HepG2 (cell line): ENCODE data around the gene BMF. TPM values are rescaled to one million over a fixed set of nuclear protein-coding genes. Genes with fewer than 3 reads are reported as not detected.
A peak's percentile ranks its signal among the peaks of the same experiment; 100 is the strongest.

Source experiments
- CENPX ChIP-seq: sonication (generic); formaldehyde crosslinking; IDR thresholded peaks from 2 replicates; pipeline ENCODE4 v1.9.0; 2021; ENCODE audit warnings: mild to moderate bottlenecking, missing genetic modification reagents, moderate library complexity
- FOXA1 ChIP-seq, 2 experiments: fragments of 450-650 bp in 1 of 2; sonication (generic) in 1 of 2; formaldehyde crosslinking in 1 of 2; IDR thresholded peaks; 2 replicates each; pipeline versions ENCODE4 v1.4.0 to v1.6.1; 2016 to 2020; ENCODE audit warnings: missing genetic modification reagents in 1 of 2
- HOXA3 ChIP-seq: sonication (generic); formaldehyde crosslinking; IDR thresholded peaks from 2 replicates; pipeline ENCODE4 v1.5.0; 2020; ENCODE audit warnings: missing genetic modification reagents
- KLF9 ChIP-seq: IDR thresholded peaks from 2 replicates; pipeline ENCODE4 v1.6.1; 2016; ENCODE audit warnings: low read depth
- MBD4 ChIP-seq: IDR thresholded peaks from 2 replicates; pipeline ENCODE4 v1.6.1; 2012; ENCODE audit warnings: low read length, inconsistent platforms, borderline replicate concordance
- MED1 ChIP-seq: sonication (generic); formaldehyde crosslinking; IDR thresholded peaks from 2 replicates; pipeline ENCODE4 v1.4.0; 2020; ENCODE audit warnings: missing genetic modification reagents
- MEIS1 ChIP-seq: sonication (generic); formaldehyde crosslinking; IDR thresholded peaks from 2 replicates; pipeline ENCODE4 v1.9.0; 2021; ENCODE audit warnings: mild to moderate bottlenecking, missing genetic modification reagents, moderate library complexity, borderline replicate concordance
- MEIS2 ChIP-seq: sonication (generic); formaldehyde crosslinking; IDR thresholded peaks from 2 replicates; pipeline ENCODE4 v1.9.0; 2021; ENCODE audit warnings: mild to moderate bottlenecking, missing genetic modification reagents
- MTF2 ChIP-seq: sonication (generic); formaldehyde crosslinking; IDR thresholded peaks from 2 replicates; pipeline ENCODE4 v1.5.0; 2020; ENCODE audit warnings: missing genetic modification reagents, borderline replicate concordance
- SKI ChIP-seq: fragments of 450-650 bp; IDR thresholded peaks from one replicate; pipeline ENCODE4 v1.6.1; 2018; ENCODE audit warnings: mild to moderate bottlenecking; ENCODE audit not compliant: partially characterized antibody
- THAP11 ChIP-seq: IDR thresholded peaks from 2 replicates; pipeline ENCODE4 v1.6.1; 2016; ENCODE audit warnings: missing biosample characterization, missing genetic modification reagents
- ZNF121 ChIP-seq: sonication (generic); formaldehyde crosslinking; IDR thresholded peaks from 2 replicates; pipeline ENCODE4 v1.5.0; 2020; ENCODE audit warnings: mild to moderate bottlenecking, missing genetic modification reagents
- ZNF678 ChIP-seq: sonication (generic); formaldehyde crosslinking; IDR thresholded peaks from 2 replicates; pipeline ENCODE4 v1.4.0; 2020; ENCODE audit warnings: mild to moderate bottlenecking, missing genetic modification reagents
- ZNF768 ChIP-seq: sonication (generic); formaldehyde crosslinking; IDR thresholded peaks from 2 replicates; pipeline ENCODE4 v1.4.0; 2020; ENCODE audit warnings: missing genetic modification reagents
- ZSCAN29 ChIP-seq: sonication (generic); formaldehyde crosslinking; conservative IDR thresholded peaks from 2 replicates; pipeline ENCODE4 v1.4.0; 2020; ENCODE audit warnings: mild to moderate bottlenecking, missing genetic modification reagents
- polyA plus RNA-seq, 8 experiments: library from polyadenylated mRNA; depleted of rRNA in 3 of 8; stranded (reverse) in 7 of 8; unstranded in 1 of 8; fragments of >200 nt; fragmentation: Illumina TruSeq in 4 of 8; extraction: Trizol in 4 of 8; gene quantifications; 2 replicates each; pipeline versions ENCODE4 v1.2.1 to v1.2.3, GENCODE V29; 2011 to 2016; ENCODE audit warnings: low read depth in 4 of 8, missing spikeins in 1 of 8, mixed read lengths in 1 of 8; ENCODE audit not compliant: insufficient read depth in 1 of 8
- total RNA-seq, 5 experiments: library from RNA; depleted of rRNA; stranded (reverse); fragments of >200 nt; fragmentation: Illumina TruSeq; extraction: Trizol; gene quantifications; 2 replicates each; pipeline ENCODE4 v1.2.3, GENCODE V29; 2016; ENCODE audit warnings: low read depth in 1 of 5
- TF ChIP-seq, protein P1 (sequence below): sonication (generic); formaldehyde crosslinking; IDR thresholded peaks from 2 replicates; pipeline ENCODE4 v1.5.0; 2020; ENCODE audit warnings: mild to moderate bottlenecking, missing genetic modification reagents, borderline replicate concordance
- TF ChIP-seq, protein P2 (sequence below): sonication (generic); formaldehyde crosslinking; IDR thresholded peaks from 2 replicates; pipeline ENCODE4 v1.8.1; 2023; ENCODE audit warnings: mild to moderate bottlenecking, moderate library complexity, missing genetic modification reagents
- TF ChIP-seq, protein P3 (sequence below): IDR thresholded peaks from 2 replicates; pipeline ENCODE4 v1.6.1; 2016; ENCODE audit warnings: mild to moderate bottlenecking
- TF ChIP-seq, protein P4 (sequence below): sonication (generic); formaldehyde crosslinking; IDR thresholded peaks from 2 replicates; pipeline ENCODE4 v1.4.0; 2020; ENCODE audit warnings: missing genetic modification reagents, mild to moderate bottlenecking, borderline replicate concordance
- TF ChIP-seq, protein P5 (sequence below): sonication (generic); formaldehyde crosslinking; IDR thresholded peaks from 2 replicates; pipeline ENCODE4 v1.8.0; 2022; ENCODE audit warnings: missing genetic modification reagents, low read depth, mild to moderate bottlenecking, borderline replicate concordance

BMF gene
- total and polyA plus RNA-seq, 2 of the 13 experiments (the other 11 are each of a cell fraction or from before 2014, with no cell fraction given) = 8.7 to 15.9 TPM

DNA sequence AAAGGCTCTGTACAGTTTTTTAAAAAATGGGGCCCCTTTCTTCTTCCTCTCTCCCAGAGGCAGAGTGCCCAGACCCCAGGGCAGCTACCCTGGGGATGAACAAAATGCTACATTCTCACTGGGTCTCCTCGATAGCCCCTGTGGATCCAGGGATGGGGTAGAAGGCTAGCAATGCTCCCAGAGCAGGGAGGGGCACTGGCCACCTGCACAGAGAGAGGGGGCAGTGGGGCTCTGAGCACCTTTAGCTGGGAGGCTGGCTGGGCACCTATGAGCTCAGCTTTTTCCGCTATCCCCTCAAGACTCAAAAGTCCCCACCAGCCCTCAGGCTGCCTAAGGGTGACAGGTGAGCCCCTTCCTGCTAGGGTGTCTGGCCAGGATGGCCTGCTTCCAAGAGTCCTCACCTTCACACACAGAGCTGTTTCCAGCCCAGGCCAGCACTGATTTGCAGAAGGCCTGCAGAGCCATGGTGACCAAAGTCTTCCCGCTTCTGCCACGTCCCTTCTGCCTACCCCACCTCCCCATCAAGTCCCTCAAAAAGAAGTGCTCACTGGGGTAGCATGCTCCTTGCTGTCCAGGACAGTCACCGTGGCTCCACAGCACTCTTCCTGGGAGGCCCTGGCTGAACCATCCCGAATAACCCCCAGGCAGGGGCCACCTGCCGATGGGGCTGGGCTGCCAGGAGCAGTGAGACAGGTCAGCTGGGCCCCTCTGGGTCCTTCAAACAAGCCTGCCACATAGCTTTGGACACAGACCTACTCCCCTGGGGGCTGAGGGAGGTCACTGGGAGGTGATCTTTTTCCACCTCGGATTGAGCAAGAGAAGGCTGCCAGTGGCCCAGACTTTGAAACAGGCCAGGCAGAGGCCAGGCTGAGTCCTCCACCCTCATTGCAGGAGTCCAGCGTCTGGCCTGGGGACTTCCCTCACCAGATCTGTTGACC lies 20.4 kb downstream of the BMF start (continued):
- TF ChIP-seq, protein P1, sequence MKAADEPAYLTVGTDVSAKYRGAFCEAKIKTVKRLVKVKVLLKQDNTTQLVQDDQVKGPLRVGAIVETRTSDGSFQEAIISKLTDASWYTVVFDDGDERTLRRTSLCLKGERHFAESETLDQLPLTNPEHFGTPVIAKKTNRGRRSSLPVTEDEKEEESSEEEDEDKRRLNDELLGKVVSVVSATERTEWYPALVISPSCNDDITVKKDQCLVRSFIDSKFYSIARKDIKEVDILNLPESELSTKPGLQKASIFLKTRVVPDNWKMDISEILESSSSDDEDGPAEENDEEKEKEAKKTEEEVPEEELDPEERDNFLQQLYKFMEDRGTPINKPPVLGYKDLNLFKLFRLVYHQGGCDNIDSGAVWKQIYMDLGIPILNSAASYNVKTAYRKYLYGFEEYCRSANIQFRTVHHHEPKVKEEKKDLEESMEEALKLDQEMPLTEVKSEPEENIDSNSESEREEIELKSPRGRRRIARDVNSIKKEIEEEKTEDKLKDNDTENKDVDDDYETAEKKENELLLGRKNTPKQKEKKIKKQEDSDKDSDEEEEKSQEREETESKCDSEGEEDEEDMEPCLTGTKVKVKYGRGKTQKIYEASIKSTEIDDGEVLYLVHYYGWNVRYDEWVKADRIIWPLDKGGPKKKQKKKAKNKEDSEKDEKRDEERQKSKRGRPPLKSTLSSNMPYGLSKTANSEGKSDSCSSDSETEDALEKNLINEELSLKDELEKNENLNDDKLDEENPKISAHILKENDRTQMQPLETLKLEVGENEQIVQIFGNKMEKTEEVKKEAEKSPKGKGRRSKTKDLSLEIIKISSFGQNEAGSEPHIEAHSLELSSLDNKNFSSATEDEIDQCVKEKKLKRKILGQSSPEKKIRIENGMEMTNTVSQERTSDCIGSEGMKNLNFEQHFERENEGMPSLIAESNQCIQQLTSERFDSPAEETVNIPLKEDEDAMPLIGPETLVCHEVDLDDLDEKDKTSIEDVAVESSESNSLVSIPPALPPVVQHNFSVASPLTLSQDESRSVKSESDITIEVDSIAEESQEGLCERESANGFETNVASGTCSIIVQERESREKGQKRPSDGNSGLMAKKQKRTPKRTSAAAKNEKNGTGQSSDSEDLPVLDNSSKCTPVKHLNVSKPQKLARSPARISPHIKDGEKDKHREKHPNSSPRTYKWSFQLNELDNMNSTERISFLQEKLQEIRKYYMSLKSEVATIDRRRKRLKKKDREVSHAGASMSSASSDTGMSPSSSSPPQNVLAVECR = peak; percentile 61; the same call in 1 of the 2 replicates
- TF ChIP-seq THAP11 (CRISPR knock-in tag) = peak; percentile 72
- TF ChIP-seq KLF9 (CRISPR knock-in tag) = no peak
- TF ChIP-seq, protein P2, sequence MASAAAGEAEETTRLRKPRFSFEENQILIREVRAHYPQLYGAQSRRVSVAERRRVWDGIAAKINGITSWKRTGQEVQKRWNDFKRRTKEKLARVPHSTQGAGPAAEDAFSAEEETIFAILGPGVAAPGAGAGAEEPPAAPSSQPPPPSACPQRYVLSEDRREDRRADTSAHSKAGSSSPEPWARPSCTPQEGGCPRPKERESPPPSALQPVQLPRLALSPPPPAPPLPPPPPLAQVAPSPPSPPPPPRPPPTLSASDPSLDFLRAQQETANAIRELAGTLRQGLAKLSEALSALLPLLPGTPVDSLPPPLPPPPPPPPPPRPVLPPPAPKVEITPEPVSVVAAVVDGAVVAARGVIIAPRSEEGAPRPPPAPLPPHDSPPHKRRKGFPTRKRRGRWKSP (CRISPR knock-in tag) = peak; percentile 74; the same call in 1 of the 2 replicates
- 0 out of 2 replicates have a peak, but pooled peaks have one; percentile 37 for TF ChIP-seq ZNF678
- no peak for TF ChIP-seq MTF2 (CRISPR knock-in tag)
- TF ChIP-seq MEIS1 (CRISPR knock-in tag) = peak; percentile 93
- TF ChIP-seq FOXA1 (IDR thresholded peaks at IDR 0.05) = no peak
- TF ChIP-seq FOXA1 (CRISPR knock-in tag; IDR thresholded peaks at IDR 0.05) = peak; percentile 41; the same call in 1 of the 2 replicates
- TF ChIP-seq MED1 (CRISPR knock-in tag) = peak; percentile 85
- TF ChIP-seq, protein P3, sequence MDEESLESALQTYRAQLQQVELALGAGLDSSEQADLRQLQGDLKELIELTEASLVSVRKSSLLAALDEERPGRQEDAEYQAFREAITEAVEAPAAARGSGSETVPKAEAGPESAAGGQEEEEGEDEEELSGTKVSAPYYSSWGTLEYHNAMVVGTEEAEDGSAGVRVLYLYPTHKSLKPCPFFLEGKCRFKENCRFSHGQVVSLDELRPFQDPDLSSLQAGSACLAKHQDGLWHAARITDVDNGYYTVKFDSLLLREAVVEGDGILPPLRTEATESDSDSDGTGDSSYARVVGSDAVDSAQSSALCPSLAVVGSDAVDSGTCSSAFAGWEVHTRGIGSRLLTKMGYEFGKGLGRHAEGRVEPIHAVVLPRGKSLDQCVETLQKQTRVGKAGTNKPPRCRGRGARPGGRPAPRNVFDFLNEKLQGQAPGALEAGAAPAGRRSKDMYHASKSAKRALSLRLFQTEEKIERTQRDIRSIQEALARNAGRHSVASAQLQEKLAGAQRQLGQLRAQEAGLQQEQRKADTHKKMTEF (CRISPR knock-in tag) = peak; percentile 85; the same call in 1 of the 2 replicates
- peak; percentile 77 for TF ChIP-seq HOXA3
- peak; percentile 96 for TF ChIP-seq SKI
- TF ChIP-seq, protein P4, sequence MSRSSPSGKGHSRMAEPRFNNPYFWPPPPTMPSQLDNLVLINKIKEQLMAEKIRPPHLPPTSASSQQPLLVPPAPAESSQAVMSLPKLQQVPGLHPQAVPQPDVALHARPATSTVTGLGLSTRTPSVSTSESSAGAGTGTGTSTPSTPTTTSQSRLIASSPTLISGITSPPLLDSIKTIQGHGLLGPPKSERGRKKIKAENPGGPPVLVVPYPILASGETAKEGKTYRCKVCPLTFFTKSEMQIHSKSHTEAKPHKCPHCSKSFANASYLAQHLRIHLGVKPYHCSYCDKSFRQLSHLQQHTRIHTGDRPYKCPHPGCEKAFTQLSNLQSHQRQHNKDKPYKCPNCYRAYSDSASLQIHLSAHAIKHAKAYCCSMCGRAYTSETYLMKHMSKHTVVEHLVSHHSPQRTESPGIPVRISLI (CRISPR knock-in tag) = peak; percentile 72; the same call in 1 of the 2 replicates
- no peak for TF ChIP-seq CENPX
- peak; percentile 95 for TF ChIP-seq ZNF768
- TF ChIP-seq ZNF121 = peak; percentile 77
- no peak for TF ChIP-seq MBD4
- TF ChIP-seq, protein P5, sequence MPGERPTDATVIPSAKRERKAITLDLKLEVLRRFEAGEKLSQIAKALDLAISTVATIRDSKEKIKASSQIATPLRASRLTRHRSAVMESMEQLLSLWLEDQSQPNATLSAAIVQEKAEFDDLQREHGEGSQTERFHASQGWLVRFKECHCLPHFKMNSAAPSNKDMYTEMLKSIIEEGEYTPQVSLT (CRISPR knock-in tag) = no peak
- peak; percentile 79 for TF ChIP-seq ZSCAN29
- TF ChIP-seq MEIS2 (CRISPR knock-in tag) = peak; percentile 89
